ENCODE measurements around the gene B4GALT1. TPM values are rescaled to one million over a fixed set of nuclear protein-coding genes. Genes with fewer than 3 reads are reported as not detected.

The B4GALT1 gene
- total RNA-seq, result 41.0 TPM
- long read RNA-seq, full-length matches to known transcripts, result 9 of 17 reads
- long read RNA-seq, partial matches to known transcripts, result 0 of 17 reads
- long read RNA-seq, other reads (novel, unspliced or antisense), result 8 of 17 reads

- peak; percentile 97 for DNase-seq
- intact Hi-C loops (cut with DNase I), result loop anchor here (5.0 to 10.0 kb wide), 2 partner anchors 35 to 63 kb away; no protein-coding TSS in a partner anchor
- peak; percentile 80 for ATAC-seq (ENCODE audit: poor library complexity)
Measured at GRCh38 chr9:33167084-33167971, at the start of gene B4GALT1. TSS of gene B4GALT1 (minus strand) at chr9:33167336. CDS start at chr9:33167169, 167 bp downstream.

GRCh38 chr9:33211695-33212393 is 44.7 kb upstream of the B4GALT1 start:
- ATAC-seq (ENCODE audit: poor library complexity), result peak; percentile 38
- intact Hi-C loops (cut with DNase I), result no loop called here
- no peak for DNase-seq

- ATAC-seq (ENCODE audit: poor library complexity) (peak; percentile 55), DNase-seq (no peak)
Measured at GRCh38 chr9:33210006-33210715, 43.0 kb upstream of the B4GALT1 start.

GRCh38 chr9:33209394-33209793 is 42.3 kb upstream of the B4GALT1 start:
- no peak for DNase-seq
- intact Hi-C loops (cut with DNase I), result no loop called here
- ATAC-seq (ENCODE audit: poor library complexity), result no peak

More at GRCh38 chr9:33210006-33210715, 43.0 kb upstream of the B4GALT1 start:
- intact Hi-C loops (cut with DNase I), result no loop called here

GRCh38 chr9:33202552-33203201 is 35.5 kb upstream of the B4GALT1 start:
- intact Hi-C loops (cut with DNase I), result no loop called here
- DNase-seq (peak; percentile 77), ATAC-seq (ENCODE audit: poor library complexity) (peak; percentile 81)

GRCh38 chr9:33202018-33202417 is 34.9 kb upstream of the B4GALT1 start:
- ATAC-seq (ENCODE audit: poor library complexity), result peak; percentile 1
- DNase-seq, result no peak
- intact Hi-C loops (cut with DNase I), result no loop called here

- intact Hi-C loops (cut with DNase I), result no loop called here
- ATAC-seq (ENCODE audit: poor library complexity) (peak; percentile 85), DNase-seq (peak; percentile 80)
Measured at GRCh38 chr9:33198165-33198564, 31.0 kb upstream of the B4GALT1 start.

GRCh38 chr9:33197279-33198152 is 30.4 kb upstream of the B4GALT1 start:
- peak; percentile 88 for ATAC-seq (ENCODE audit: poor library complexity)
- intact Hi-C loops (cut with DNase I), result no loop called here
- DNase-seq, result peak; percentile 63

GRCh38 chr9:33196736-33197135 is 29.6 kb upstream of the B4GALT1 start:
- DNase-seq, result no peak
- intact Hi-C loops (cut with DNase I), result no loop called here
- ATAC-seq (ENCODE audit: poor library complexity), result no peak

- no peak for DNase-seq
- intact Hi-C loops (cut with DNase I), result no loop called here
- ATAC-seq (ENCODE audit: poor library complexity), result no peak
Measured at GRCh38 chr9:33193818-33194217, 26.7 kb upstream of the B4GALT1 start.

- intact Hi-C loops (cut with DNase I), result no loop called here
- no peak for ATAC-seq (ENCODE audit: poor library complexity)
- no peak for DNase-seq
Measured at GRCh38 chr9:33192493-33193255, 25.5 kb upstream of the B4GALT1 start.

GRCh38 chr9:33190021-33190705 is 23.0 kb upstream of the B4GALT1 start:
- intact Hi-C loops (cut with DNase I), result no loop called here
- ATAC-seq (ENCODE audit: poor library complexity), result no peak
- DNase-seq, result no peak

GRCh38 chr9:33189331-33189791 is 22.2 kb upstream of the B4GALT1 start:
- ATAC-seq (ENCODE audit: poor library complexity) (no peak), DNase-seq (no peak)
- intact Hi-C loops (cut with DNase I), result no loop called here

- ATAC-seq (ENCODE audit: poor library complexity), result no peak
- intact Hi-C loops (cut with DNase I), result no loop called here
- no peak for DNase-seq
Measured at GRCh38 chr9:33188711-33189110, 21.6 kb upstream of the B4GALT1 start.

- peak; percentile 91 for ATAC-seq (ENCODE audit: poor library complexity)
- DNase-seq, result peak; percentile 77
- intact Hi-C loops (cut with DNase I), result no loop called here
Measured at GRCh38 chr9:33187519-33188218, 20.5 kb upstream of the B4GALT1 start.

Data from Right ventricle myocardium superior (tissue), 1 donor.